ENCODE results near the gene TP53. TPM values are rescaled to one million over a fixed set of nuclear protein-coding genes. Genes with fewer than 3 reads are reported as not detected.
A peak's percentile ranks its signal among the peaks of the same experiment; 100 is the strongest.

The TP53 gene
- polyA plus RNA-seq, 1 donor (not counting 4 experiments of a cell fraction or from before 2014, with no cell fraction given) = 22.0 TPM

DNA sequence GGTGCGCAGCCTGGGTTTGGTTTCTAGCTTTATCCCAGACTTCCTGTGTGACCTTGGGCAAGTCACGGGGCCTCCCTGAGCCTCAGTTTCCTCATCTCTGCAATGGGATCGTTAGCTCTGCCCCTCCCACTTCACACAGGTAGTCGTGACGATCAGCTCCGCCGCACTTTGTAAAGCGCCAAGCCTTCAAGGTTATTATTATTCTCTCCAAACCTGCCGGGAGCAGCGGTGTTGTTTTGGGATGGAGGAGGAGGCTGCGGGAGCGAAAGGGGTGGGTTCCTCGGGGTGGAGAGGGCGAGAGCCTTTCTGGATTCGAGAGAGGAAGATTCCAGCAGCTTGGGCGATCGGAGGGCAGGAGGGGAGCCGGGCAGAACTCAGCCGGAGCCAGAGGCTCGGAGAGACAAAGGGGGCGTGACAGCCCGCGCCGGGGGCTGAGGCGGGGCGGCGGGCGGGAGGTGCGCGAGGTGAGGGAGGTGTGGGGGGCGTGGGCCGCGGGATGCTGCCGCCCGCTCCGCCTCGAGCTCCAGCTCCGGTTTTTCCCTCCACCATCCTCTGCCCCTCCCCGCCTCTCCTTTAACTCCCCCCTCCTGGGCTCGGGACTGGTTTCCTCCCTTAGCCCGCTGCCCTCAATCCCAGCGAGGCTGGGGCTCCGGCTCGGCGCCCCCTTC lies 17.4 kb upstream of the TP53 start, which contains the start of gene EFNB3:
Gene EFNB3 (plus strand): TSS at position 602 of the 668 bp plus-strand sequence. CDS start 397 bp downstream, outside the sequence.
- Histone ChIP-seq H3K9me3 (ENCODE audit: control insufficient read depth, low read depth, low read length) (no peaks in the 10 kb centered on the region), H3K79me2 (ENCODE audit: control insufficient read depth, insufficient read depth, low read length) (no peaks in the 10 kb centered on the region), H3K9ac (ENCODE audit: control insufficient read depth, extremely low read depth, insufficient read depth, low read length) (peak within 1 kb of the TSS; percentile 28), H4K20me1 (ENCODE audit: control insufficient read depth, extremely low read depth, insufficient read depth, low read length) (no peaks in the 10 kb centered on the region), H3K4me3 (ENCODE audit: control insufficient read depth in 2 of 3, extremely low read depth in 1 of 3, insufficient read depth in 2 of 3, low read depth in 1 of 3, low read length in 3 of 3) (peak within 1 kb of the TSS; percentile 44 to 73 (median 65)), H2AFZ (ENCODE audit: control insufficient read depth, low read length) (peak within 1 kb of the TSS; percentile 74), H3K36me3 (ENCODE audit: control insufficient read depth in 2 of 2, extremely low read depth in 1 of 2, insufficient read depth in 2 of 2, low read length in 2 of 2) (peaks cover 12 to 16% of the 10 kb centered on the region in 2 experiments), H3K27me3 (ENCODE audit: control insufficient read depth, extremely low read depth, insufficient read depth, low read length) (peaks cover 22% of the 10 kb centered on the region), H3K9me1 (ENCODE audit: control insufficient read depth, extremely low read depth, insufficient read depth, low read length) (no peaks in the 10 kb centered on the region), H3K27ac (ENCODE audit: control insufficient read depth, insufficient read depth, low read length) (no peak within 1 kb of the TSS), H3K4me2 (ENCODE audit: control insufficient read depth, extremely low read depth, insufficient read depth, low read depth, low read length) (peak within 1 kb of the TSS; percentile 88), H3K4me1 (ENCODE audit: control insufficient read depth, extremely low read depth, insufficient read depth, low read length) (peaks cover 20% of the 10 kb centered on the region)
- peak; percentile 43 for TF ChIP-seq EZH2 (IDR thresholded peaks at IDR 0.05; ENCODE audit: low read length)
- TF ChIP-seq, protein P1, sequence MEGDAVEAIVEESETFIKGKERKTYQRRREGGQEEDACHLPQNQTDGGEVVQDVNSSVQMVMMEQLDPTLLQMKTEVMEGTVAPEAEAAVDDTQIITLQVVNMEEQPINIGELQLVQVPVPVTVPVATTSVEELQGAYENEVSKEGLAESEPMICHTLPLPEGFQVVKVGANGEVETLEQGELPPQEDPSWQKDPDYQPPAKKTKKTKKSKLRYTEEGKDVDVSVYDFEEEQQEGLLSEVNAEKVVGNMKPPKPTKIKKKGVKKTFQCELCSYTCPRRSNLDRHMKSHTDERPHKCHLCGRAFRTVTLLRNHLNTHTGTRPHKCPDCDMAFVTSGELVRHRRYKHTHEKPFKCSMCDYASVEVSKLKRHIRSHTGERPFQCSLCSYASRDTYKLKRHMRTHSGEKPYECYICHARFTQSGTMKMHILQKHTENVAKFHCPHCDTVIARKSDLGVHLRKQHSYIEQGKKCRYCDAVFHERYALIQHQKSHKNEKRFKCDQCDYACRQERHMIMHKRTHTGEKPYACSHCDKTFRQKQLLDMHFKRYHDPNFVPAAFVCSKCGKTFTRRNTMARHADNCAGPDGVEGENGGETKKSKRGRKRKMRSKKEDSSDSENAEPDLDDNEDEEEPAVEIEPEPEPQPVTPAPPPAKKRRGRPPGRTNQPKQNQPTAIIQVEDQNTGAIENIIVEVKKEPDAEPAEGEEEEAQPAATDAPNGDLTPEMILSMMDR (optimal IDR thresholded peaks at IDR 0.05 in 1 of 3, IDR thresholded peaks at IDR 0.05 in 1 of 3, conservative IDR thresholded peaks at IDR 0.05 in 1 of 3; ENCODE audit: extremely low read depth in 1 of 3, insufficient read depth in 2 of 3, low read length in 3 of 3) = no peak
- DNase-seq (ENCODE audit: low read depth, low spot score) (no peak), FAIRE-seq (no peak)
- dilution Hi-C loops (cut with MboI; ENCODE audit: extremely low pct_ligation_motif_present, low sequenced_read_pairs) = no loop called here

DNA sequence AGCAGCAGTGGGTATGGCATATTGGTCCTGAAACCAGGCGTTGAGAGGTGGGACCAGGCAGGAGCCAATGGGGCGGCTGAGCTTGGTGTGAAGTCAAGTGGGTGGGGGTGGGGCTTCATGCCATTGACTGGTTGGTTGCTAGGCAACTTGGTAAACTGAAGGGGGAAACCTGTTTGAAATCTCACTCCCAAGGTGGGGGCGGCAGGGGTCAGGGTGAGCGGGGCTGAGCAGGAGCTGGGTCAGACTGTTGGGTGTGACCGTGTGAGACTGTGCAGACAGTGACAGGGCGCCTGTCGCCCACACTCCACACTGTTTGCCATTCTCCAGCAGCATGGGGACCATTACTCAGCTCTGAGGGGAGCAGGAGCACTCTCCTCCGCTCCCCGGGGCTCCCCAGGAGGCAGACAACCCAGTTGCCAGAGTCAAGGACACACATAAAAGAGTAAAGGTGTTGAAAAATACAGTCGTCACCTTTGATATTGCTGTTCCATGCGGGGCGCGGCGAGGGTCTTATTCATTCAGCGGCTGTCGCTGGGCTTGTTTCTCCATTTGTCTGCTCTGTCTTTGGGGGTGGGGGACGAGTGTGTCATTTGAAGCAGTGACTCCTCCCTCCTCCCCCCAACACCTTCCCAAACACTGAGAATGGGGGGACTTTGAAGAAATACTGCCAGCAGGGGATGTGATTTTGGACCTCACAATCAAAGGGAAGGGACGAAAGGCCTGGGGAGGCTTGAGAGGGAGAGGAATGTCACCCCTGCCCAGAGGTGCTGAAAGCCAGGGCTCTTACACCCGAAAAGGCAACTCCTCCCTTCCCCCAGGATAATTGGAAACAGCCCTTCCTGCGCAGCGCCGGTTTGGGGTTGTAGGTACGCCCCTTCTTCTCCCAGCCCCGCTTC lies 16.5 kb upstream of the TP53 start:
- Histone ChIP-seq H3K27me3 (ENCODE audit: control insufficient read depth, extremely low read depth, insufficient read depth, low read length) (peaks cover 22% of the 10 kb centered on the region), H3K27ac (ENCODE audit: control insufficient read depth, insufficient read depth, low read length) (no peak overlapping the region), H3K4me2 (ENCODE audit: control insufficient read depth, extremely low read depth, insufficient read depth, low read depth, low read length) (peak overlapping the region; percentile 88), H3K36me3 (ENCODE audit: control insufficient read depth in 2 of 2, extremely low read depth in 1 of 2, insufficient read depth in 2 of 2, low read length in 2 of 2) (peaks cover 12 to 16% of the 10 kb centered on the region in 2 experiments), H3K4me3 (ENCODE audit: control insufficient read depth in 2 of 3, extremely low read depth in 1 of 3, insufficient read depth in 2 of 3, low read depth in 1 of 3, low read length in 3 of 3) (peak overlapping the region in 1 of 3 experiments; percentile 65), H3K4me1 (ENCODE audit: control insufficient read depth, extremely low read depth, insufficient read depth, low read length) (peaks cover 20% of the 10 kb centered on the region), H3K9ac (ENCODE audit: control insufficient read depth, extremely low read depth, insufficient read depth, low read length) (no peak overlapping the region), H4K20me1 (ENCODE audit: control insufficient read depth, extremely low read depth, insufficient read depth, low read length) (no peaks in the 10 kb centered on the region), H3K9me3 (ENCODE audit: control insufficient read depth, low read depth, low read length) (no peaks in the 10 kb centered on the region), H2AFZ (ENCODE audit: control insufficient read depth, low read length) (no peak overlapping the region), H3K9me1 (ENCODE audit: control insufficient read depth, extremely low read depth, insufficient read depth, low read length) (no peaks in the 10 kb centered on the region), H3K79me2 (ENCODE audit: control insufficient read depth, insufficient read depth, low read length) (no peaks in the 10 kb centered on the region)
- FAIRE-seq = no peak
- dilution Hi-C loops (cut with MboI; ENCODE audit: extremely low pct_ligation_motif_present, low sequenced_read_pairs) = no loop called here
- TF ChIP-seq, protein P1 (optimal IDR thresholded peaks at IDR 0.05 in 1 of 3, IDR thresholded peaks at IDR 0.05 in 1 of 3, conservative IDR thresholded peaks at IDR 0.05 in 1 of 3; ENCODE audit: extremely low read depth in 1 of 3, insufficient read depth in 2 of 3, low read length in 3 of 3) = no peak
- TF ChIP-seq EZH2 (IDR thresholded peaks at IDR 0.05; ENCODE audit: low read length) = no peak
- no peak for DNase-seq (ENCODE audit: low read depth, low spot score)
